Measurements from ENCODE around the gene FAM9C. TPM values are rescaled to one million over a fixed set of nuclear protein-coding genes. Genes with fewer than 3 reads are reported as not detected.

The FAM9C gene
- total and polyA plus RNA-seq, 5 donors from 2014 or later, result not detected

Other genes starting within 250 kb of the FAM9C start
- gene TLR7, start 177.5 kb downstream of the FAM9C start, total RNA-seq, result not detected
- gene TLR7, start 177.5 kb downstream of the FAM9C start, polyA plus RNA-seq, result under 1 TPM in 2 of 4 donors, not detected in 2; 0.02 to 0.15 TPM
- not detected for gene TLR8, start 138.0 kb downstream of the FAM9C start, total RNA-seq
- not detected for gene TLR8, start 138.0 kb downstream of the FAM9C start, polyA plus RNA-seq
- gene TMSB4X, start 69.5 kb downstream of the FAM9C start, total RNA-seq, result 6,725 TPM
- over 10,000 TPM; 30,486 to 36,942 (median 35,671) TPM for gene TMSB4X, start 69.5 kb downstream of the FAM9C start, polyA plus RNA-seq